Caco-2 (cell line): Measurements from ENCODE around the gene HAVCR1. TPM values are rescaled to one million over a fixed set of nuclear protein-coding genes. Genes with fewer than 3 reads are reported as not detected.
A peak's percentile ranks its signal among the peaks of the same experiment; 100 is the strongest.
"Not testable (repeated sequence)": the region's sequence is repeated elsewhere in the genome, so short reads cannot be mapped to it uniquely, and the experiment has no call there.

ENCODE experiments used
- BruUV-seq: library from RNA; stranded (reverse); fragments of 400-500 nt; replicated peaks from 2 replicates; lab custom pipeline; 2021; lab: Mats Ljungman, UMichigan
- CTCF ChIA-PET: fragments of 300-600 bp; sonication (Branson Sonifier 250); formaldehyde crosslinking; loops from one replicate; lab custom pipeline; 2022; ENCODE audit warnings: antibody characterized with exemption; lab: Charles Lee
- POLR2A ChIA-PET: fragments of 300-600 bp; sonication (Branson Sonifier 250); formaldehyde crosslinking; loops from one replicate; lab custom pipeline; 2022; ENCODE audit warnings: antibody characterized with exemption; lab: Charles Lee
- DNase-seq, 2 experiments: peaks; one replicate each; pipeline versions ENCODE4 v3.0.0 to v3.0.0-alpha.2; 2020 to 2022
- H3K27me3 ChIP-seq: replicated peaks from 2 replicates; pipeline ENCODE4 v1.6.0; 2011; ENCODE audit warnings: low read length; ENCODE audit not compliant: control insufficient read depth, insufficient read depth
- H3K36me3 ChIP-seq: 2 replicates; pipeline ENCODE4 v1.5.1; 2011; ENCODE audit warnings: low read length; ENCODE audit not compliant: control insufficient read depth, insufficient read depth
- H3K4me1 ChIP-seq: fragments of 250-450 bp; sonication (Bioruptor Pico); 2 replicates; pipeline ENCODE4 v1.5.1; 2020; ENCODE audit warnings: mild to moderate bottlenecking
- H3K4me3 ChIP-seq: 2 replicates; pipeline ENCODE4 v1.5.1; 2011; ENCODE audit warnings: low read depth, mild to moderate bottlenecking, control low read depth, low read length
- H3K9me3 ChIP-seq: fragments of 250-450 bp; sonication (Bioruptor Pico); 2 replicates; pipeline ENCODE4 v1.5.1; 2020; ENCODE audit warnings: mild to moderate bottlenecking, moderate library complexity
- H3K27ac Mint-ChIP-seq: one replicate; pipeline ENCODE4 v1.8.0; 2022; ENCODE audit warnings: mixed read lengths; ENCODE audit not compliant: unreplicated experiment
- H3K27me3 Mint-ChIP-seq: one replicate; pipeline ENCODE4 v1.8.0; 2022; ENCODE audit warnings: mixed read lengths; ENCODE audit not compliant: insufficient read depth, unreplicated experiment
- H3K36me3 Mint-ChIP-seq: one replicate; pipeline ENCODE4 v1.8.0; 2022; ENCODE audit warnings: mild to moderate bottlenecking, mixed read lengths; ENCODE audit not compliant: insufficient read depth, unreplicated experiment
- H3K4me1 Mint-ChIP-seq: one replicate; pipeline ENCODE4 v1.8.0; 2022; ENCODE audit warnings: low read depth, mixed read lengths; ENCODE audit not compliant: unreplicated experiment
- H3K4me3 Mint-ChIP-seq: one replicate; pipeline ENCODE4 v1.8.0; 2022; ENCODE audit warnings: mild to moderate bottlenecking, moderate library complexity, mixed read lengths; ENCODE audit not compliant: unreplicated experiment
- H3K9me3 Mint-ChIP-seq: one replicate; pipeline ENCODE4 v1.8.0; 2022; ENCODE audit warnings: mixed read lengths; ENCODE audit not compliant: unreplicated experiment
- CTCF ChIP-seq, 2 experiments: fragments of 200-600 bp in 1 of 2; IDR thresholded peaks; 1 replicate in 1 of 2; 2 replicates in 1 of 2; pipeline versions ENCODE4 v1.5.1 to v1.8.0; 2011 to 2022; ENCODE audit warnings: antibody characterized with exemption in 1 of 2, control low read depth in 1 of 2, inconsistent platforms in 1 of 2, low read depth in 1 of 2, low read length in 1 of 2, mild to moderate bottlenecking in 1 of 2, moderate library complexity in 1 of 2; ENCODE audit not compliant: insufficient read depth in 1 of 2, severe bottlenecking in 1 of 2, unreplicated experiment in 1 of 2
- intact Hi-C: fragments of 100-400 bp; cut with micrococcal nuclease; formaldehyde crosslinking; loops from one replicate; pipeline ENCODE4 v1.10.0; 2022; ENCODE audit not compliant: unreplicated experiment
- total RNA-seq: library from RNA; stranded (reverse); gene quantifications from 2 replicates; pipeline ENCODE4 v1.2.3, GENCODE V29; 2022

The HAVCR1 gene
- total RNA-seq, 1 experiment from 2014 or later: 144 TPM

- Mint-ChIP-seq H3K4me1 (peaks cover 56% of the 10 kb centered on the region), H3K4me3 (peak overlapping the region; percentile 39), H3K27me3 (no peaks in the 10 kb centered on the region), H3K27ac (peak overlapping the region; percentile 79), H3K36me3 (peaks cover 94% of the 10 kb centered on the region), H3K9me3 (no peaks in the 10 kb centered on the region)
- H3K4me3 ChIP-seq: no peak overlapping the region
- no peaks in the 10 kb centered on the region for H3K27me3 ChIP-seq
- H3K36me3 ChIP-seq: peaks cover 20% of the 10 kb centered on the region
- TF ChIP-seq CTCF (IDR thresholded peaks at IDR 0.05; ENCODE audit: insufficient read depth in 1 of 2, low read depth in 1 of 2, low read length in 1 of 2, severe bottlenecking in 1 of 2, unreplicated experiment in 1 of 2): no peak
- ChIA-PET POLR2A (interaction anchor here (1.0 to 1.3 kb wide), 3 partner anchors 9 to 92 kb away, joined by 4 to 15 read pairs (median 9); partner anchors contain the start of genes HAVCR1 and MED7), CTCF (interaction anchor here (1.1 to 1.5 kb wide), 2 partner anchors 12 to 82 kb away, joined by 3 to 7 read pairs; no protein-coding TSS in a partner anchor)
- intact Hi-C loops: no loop called here
- no peaks in the 10 kb centered on the region for H3K9me3 ChIP-seq
- H3K4me1 ChIP-seq: peaks cover 80% of the 10 kb centered on the region
- BruUV-seq: TSS peak; percentile 95
- no peak for DNase-seq
Observed at GRCh38 chr5:157050050-157050449, 8.9 kb downstream of the HAVCR1 start.

- TF ChIP-seq CTCF (IDR thresholded peaks at IDR 0.05; ENCODE audit: insufficient read depth in 1 of 2, low read depth in 1 of 2, low read length in 1 of 2, severe bottlenecking in 1 of 2, unreplicated experiment in 1 of 2): no peak
- Mint-ChIP-seq H3K27ac (peak overlapping the region; percentile 79), H3K36me3 (peaks cover 93% of the 10 kb centered on the region), H3K4me3 (peak overlapping the region; percentile 39), H3K4me1 (peaks cover 60% of the 10 kb centered on the region), H3K27me3 (no peaks in the 10 kb centered on the region), H3K9me3 (no peaks in the 10 kb centered on the region)
- ChIA-PET CTCF (interaction anchor here (1.0 to 1.5 kb wide), 2 partner anchors 15 to 83 kb away, joined by 4 to 7 read pairs; no protein-coding TSS in a partner anchor), POLR2A (interaction anchor here (0.6 to 1.3 kb wide), 4 partner anchors 9 to 93 kb away, joined by 3 to 15 read pairs (median 6); partner anchors contain the start of genes HAVCR1 and MED7)
- H3K27me3 ChIP-seq: no peaks in the 10 kb centered on the region
- peaks cover 20% of the 10 kb centered on the region for H3K36me3 ChIP-seq
- no peaks in the 10 kb centered on the region for H3K9me3 ChIP-seq
- BruUV-seq: no TSS peak
- intact Hi-C loops: loop anchor here (1.0 to 5.0 kb wide), 2 partner anchors 10 to 83 kb away; partner anchors contain the start of gene HAVCR1
- DNase-seq: peak; percentile 77 to 81
- H3K4me1 ChIP-seq: peaks cover 84% of the 10 kb centered on the region
- no peak overlapping the region for H3K4me3 ChIP-seq
Observed at GRCh38 chr5:157049605-157050004, 9.3 kb downstream of the HAVCR1 start.

- Mint-ChIP-seq H3K4me3 (no peak overlapping the region), H3K9me3 (no peaks in the 10 kb centered on the region), H3K27me3 (no peaks in the 10 kb centered on the region), H3K36me3 (peaks cover 83% of the 10 kb centered on the region), H3K27ac (peak overlapping the region; percentile 86), H3K4me1 (peaks cover 68% of the 10 kb centered on the region)
- POLR2A ChIA-PET: no interaction called here
- Histone ChIP-seq H3K27me3 (no peaks in the 10 kb centered on the region), H3K4me3 (no peak overlapping the region), H3K9me3 (no peaks in the 10 kb centered on the region), H3K36me3 (peaks cover 19% of the 10 kb centered on the region), H3K4me1 (peaks cover 89% of the 10 kb centered on the region)
- intact Hi-C loops: loop anchor here (5.0 kb wide), 1 partner anchor 84 kb away; no protein-coding TSS in a partner anchor
- no peak for DNase-seq
- CTCF ChIA-PET: no interaction called here
- BruUV-seq: no TSS peak
- no peak for TF ChIP-seq CTCF (IDR thresholded peaks at IDR 0.05; ENCODE audit: insufficient read depth in 1 of 2, low read depth in 1 of 2, low read length in 1 of 2, severe bottlenecking in 1 of 2, unreplicated experiment in 1 of 2)
Observed at GRCh38 chr5:157047898-157048297, 11.0 kb downstream of the HAVCR1 start.

- peak; percentile 66 to 84 for DNase-seq
- H3K4me3 Mint-ChIP-seq, H3K4me3 ChIP-seq, H3K27me3 Mint-ChIP-seq, H3K27me3 ChIP-seq, BruUV-seq, H3K9me3 Mint-ChIP-seq, H3K9me3 ChIP-seq: not testable (repeated sequence)
- ChIA-PET CTCF (interaction anchor here (1.1 to 1.6 kb wide), 4 partner anchors 12 to 85 kb away, joined by 3 to 10 read pairs (median 6); partner anchors contain the start of gene HAVCR1), POLR2A (interaction anchor here (1.0 to 1.9 kb wide), 5 partner anchors 9 to 95 kb away, joined by 3 to 9 read pairs (median 3); partner anchors contain the start of genes HAVCR1 and MED7)
- intact Hi-C loops: loop anchor here (5.0 kb wide), 1 partner anchor 85 kb away; no protein-coding TSS in a partner anchor
- Histone ChIP-seq H3K4me1 (peaks cover 80% of the 10 kb centered on the region), H3K36me3 (peaks cover 14% of the 10 kb centered on the region)
- peaks cover 62% of the 10 kb centered on the region for H3K4me1 Mint-ChIP-seq
- peaks cover 78% of the 10 kb centered on the region for H3K36me3 Mint-ChIP-seq
- H3K27ac Mint-ChIP-seq: peak overlapping the region; percentile 86
Observed at GRCh38 chr5:157047016-157047415, 11.9 kb downstream of the HAVCR1 start.
